GM18861 (cell line): ENCODE measurements around the gene SMAD2.

ENCODE experiments used
- ATAC-seq: cut with Tn5 transposase; IDR thresholded peaks from one replicate; pipeline ENCODE4 v1.9.1; 2021; ENCODE audit not compliant: unreplicated experiment

The SMAD2 gene

DNA sequence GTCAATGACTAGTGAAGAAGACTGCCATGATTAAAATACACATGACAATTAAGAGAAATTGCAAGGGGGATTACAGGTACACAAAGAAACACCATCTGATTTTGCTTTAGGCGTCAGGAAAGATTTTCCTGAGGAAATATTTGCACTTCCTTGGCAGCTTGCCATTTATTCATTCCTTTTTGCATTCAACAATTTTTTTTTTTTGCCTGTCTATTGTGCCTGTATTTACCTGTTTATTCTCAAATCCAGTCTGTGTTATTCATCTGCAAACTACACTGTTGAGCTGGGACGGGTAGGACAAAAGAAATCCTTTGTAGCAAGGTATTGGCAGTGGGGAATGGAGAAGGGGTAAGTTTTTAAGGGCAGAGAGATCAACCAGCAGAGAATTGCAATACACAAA is 31.8 kb downstream of the SMAD2 start:
- ATAC-seq = no peak

- no peak for ATAC-seq
Measured at GRCh38 chr18:47898055-47898454, 32.4 kb downstream of the SMAD2 start.

DNA sequence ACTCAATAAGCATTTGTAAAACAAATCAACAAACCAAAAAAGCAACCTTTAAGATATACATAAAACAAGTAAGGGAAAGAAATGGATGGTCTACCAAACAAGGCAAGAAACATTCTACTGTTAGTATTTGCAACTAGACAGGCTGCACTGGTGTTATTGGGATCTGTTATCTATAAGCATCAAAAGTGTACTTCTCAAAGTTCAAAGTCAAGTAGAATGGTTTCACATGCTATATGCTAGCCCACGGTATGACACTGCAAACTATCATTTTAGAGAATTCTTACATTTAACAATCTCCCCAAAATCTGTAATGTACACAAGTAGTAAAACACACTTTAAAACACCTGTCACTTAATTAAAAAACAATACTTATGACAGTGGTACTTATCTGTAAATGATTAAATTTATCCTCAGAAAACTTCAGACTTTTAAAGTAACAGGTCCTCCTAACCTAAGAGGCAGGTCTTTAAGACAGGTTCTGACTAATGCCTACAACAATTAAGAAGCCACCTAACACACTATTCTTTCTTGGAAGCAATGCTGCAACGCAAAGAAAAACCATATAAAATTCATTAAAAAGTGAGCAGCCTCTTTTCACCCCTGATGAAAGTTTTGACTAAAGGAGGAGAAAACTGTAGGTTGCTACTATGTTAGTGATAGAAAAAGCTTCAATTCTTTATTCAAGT is 34.8 kb downstream of the SMAD2 start:
- ATAC-seq = no peak

GRCh38 chr18:47893939-47894699 is 36.3 kb downstream of the SMAD2 start:
- ATAC-seq = no peak

GRCh38 chr18:47893047-47893446 is 37.4 kb downstream of the SMAD2 start:
- ATAC-seq = no peak

DNA sequence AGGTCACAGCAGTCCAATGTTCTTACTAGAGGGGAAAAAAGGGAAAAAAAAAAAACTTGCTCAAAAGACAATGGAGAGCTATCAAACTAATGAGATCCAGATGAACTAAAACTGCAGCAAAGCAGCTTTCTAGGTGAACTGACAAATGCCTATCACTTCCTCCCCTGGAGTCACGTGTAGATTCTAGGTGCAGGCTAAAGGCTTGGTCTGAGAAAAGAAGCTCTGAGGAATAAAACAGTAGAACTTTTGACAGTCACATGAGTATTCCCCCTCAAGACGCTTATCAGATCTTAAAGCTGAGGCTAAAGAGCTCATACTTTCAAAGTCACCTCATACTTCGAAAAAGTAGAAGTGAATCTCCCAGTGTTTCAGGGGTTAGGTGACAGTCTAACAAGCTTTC is 42.3 kb downstream of the SMAD2 start:
- ATAC-seq = no peak

DNA sequence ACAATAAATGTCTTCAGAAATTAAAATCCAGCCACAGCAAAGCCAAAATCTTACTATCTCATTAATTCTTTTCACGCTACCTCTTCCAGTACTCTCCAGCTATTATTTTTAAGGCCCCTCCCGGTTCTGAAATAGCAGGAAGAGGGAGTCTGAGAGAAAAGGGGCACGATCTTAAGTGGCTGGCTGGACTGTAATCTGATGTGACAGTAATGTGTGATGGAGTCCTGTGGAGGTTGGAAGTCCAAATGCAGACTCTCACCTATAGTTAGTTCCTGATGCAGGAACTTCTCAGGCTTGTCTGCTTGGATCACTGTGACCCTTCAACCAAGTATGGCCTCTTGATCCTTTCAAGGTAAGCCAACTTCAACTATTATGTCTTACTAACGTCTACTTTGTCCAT is 43.2 kb downstream of the SMAD2 start:
- ATAC-seq = no peak

DNA sequence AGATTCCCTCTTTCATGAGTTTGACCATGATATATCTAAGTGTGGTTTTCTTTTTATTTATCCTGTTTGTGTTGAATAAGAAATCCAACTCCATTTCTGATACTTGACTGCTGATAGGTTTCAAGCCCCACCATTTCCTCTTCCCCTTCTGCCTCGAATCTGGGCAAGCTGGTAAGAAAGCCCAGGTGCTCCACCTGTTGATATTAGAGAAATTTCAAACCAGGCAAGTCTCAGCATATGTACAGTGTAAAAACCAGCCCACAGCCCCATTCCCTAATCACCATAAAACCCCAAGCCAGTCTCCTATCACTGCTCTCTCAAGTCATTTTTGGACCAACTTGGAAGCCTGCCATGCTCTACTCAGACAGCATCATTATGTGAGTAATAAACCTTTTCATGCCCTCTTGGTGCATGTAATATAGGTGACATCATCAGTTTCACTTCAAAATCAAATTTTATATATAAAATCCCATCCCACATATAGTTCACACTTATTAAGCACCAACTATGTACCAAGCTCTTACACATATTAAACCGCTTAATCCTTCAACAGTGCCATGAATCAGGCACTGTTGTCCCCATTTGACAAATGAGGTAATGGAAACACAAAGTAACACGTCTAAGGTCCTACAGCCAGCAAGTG is 46.6 kb downstream of the SMAD2 start:
- no peak for ATAC-seq

DNA sequence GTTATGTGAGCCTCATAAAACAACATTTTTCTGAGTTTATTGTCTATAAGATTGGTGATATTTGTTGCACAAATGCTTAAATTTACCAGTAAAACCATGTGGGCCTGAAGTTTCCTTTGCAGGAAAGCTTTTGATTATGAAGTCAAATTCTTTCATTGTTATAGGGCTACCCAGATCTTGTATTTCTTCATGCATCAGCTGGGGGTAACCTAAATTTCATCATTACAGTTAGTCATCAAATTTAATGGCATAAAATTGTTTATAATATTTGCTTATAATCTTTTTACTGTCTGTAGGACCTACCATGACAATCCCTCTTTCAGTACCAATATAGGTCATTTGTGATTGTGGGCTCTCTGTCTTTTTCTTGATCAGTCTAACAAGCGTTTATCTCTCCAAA is 47.8 kb downstream of the SMAD2 start:
- no peak for ATAC-seq

- no peak for ATAC-seq
Measured at GRCh38 chr18:47881752-47882455, 48.6 kb downstream of the SMAD2 start.

GRCh38 chr18:47881042-47881441 is 49.4 kb downstream of the SMAD2 start:
- no peak for ATAC-seq

- ATAC-seq = no peak
Measured at GRCh38 chr18:47877892-47878291, 52.6 kb downstream of the SMAD2 start.

GRCh38 chr18:47876813-47877212 is 53.6 kb downstream of the SMAD2 start:
- no peak for ATAC-seq

DNA sequence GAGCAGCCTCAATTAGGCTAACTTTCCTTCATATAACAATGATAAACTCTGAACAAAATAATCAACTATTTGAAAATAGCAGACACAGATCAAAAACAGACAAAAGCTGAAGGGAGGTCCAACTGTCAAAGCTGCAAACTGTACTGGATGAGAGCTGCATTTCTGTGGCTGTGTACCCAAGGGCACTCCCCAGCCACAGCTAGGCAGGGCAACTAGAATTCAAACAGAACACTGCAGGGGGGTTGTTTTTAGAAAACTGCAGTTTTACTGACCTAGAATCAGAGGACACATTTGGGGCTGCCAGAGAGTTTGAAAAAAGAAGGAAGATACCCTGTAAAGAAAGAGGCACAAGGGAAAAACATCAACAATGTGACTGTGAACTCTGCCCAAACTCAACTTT is 56.8 kb downstream of the SMAD2 start:
- no peak for ATAC-seq

GRCh38 chr18:47872426-47872825 is 58.0 kb downstream of the SMAD2 start:
- ATAC-seq = no peak

GRCh38 chr18:47871288-47871687 is 59.2 kb downstream of the SMAD2 start:
- no peak for ATAC-seq

- ATAC-seq = no peak
Measured at GRCh38 chr18:47870605-47871004, 59.9 kb downstream of the SMAD2 start.

DNA sequence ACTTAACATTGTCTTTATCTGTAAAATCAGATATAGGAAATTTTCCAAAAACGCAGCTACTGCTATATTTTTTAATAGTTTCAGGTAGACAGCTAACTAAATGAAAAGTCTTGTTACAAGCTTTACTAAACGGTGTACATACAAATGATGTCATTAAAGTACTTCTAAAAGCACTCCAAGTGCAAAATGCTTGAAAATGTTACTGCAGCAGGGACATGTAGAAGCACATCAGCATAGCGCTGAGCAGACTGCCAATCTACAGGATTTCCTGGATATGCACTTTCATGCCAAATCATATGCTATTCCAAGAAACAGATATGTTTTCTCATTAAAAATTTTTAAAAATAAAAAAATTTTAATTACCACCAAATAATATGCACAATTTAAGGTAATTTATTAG is 61.7 kb downstream of the SMAD2 start:
- ATAC-seq = no peak

GRCh38 chr18:47865183-47865582 is 65.3 kb downstream of the SMAD2 start:
- ATAC-seq = no peak

- no peak for ATAC-seq
Measured at GRCh38 chr18:47863041-47863440, 67.4 kb downstream of the SMAD2 start.

DNA sequence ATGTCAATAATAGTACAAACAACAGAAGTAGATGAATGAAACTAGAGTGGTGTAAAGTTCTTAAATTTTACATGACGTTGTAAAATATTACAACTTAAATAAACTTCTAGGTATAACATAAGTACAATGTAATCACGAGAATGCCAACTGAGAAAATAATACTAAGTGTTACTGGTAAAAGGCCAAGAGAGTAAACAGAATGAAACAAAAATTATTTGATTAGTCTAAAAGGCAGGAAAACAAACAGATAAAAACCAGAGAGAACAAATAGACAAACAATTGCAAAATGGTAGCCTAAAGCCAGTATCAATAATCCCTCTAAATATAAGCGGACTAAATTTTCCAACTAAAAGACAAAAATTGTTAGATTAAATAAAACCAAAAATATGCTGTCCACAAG is 71.9 kb downstream of the SMAD2 start:
- no peak for ATAC-seq

GRCh38 chr18:47847635-47848034 is 82.8 kb downstream of the SMAD2 start:
- ATAC-seq = no peak
